CD4-positive, alpha-beta T cell treated with Interleukin-15 for 1 hour (primary cell): Measurements from ENCODE around the gene ITSN2.

Experiments
- DNase-seq: peaks from one replicate; pipeline ENCODE4 v3.0.0-alpha.2; 2020

The ITSN2 gene

GRCh38 chr2:24262421-24262970 lies 97.8 kb downstream of the ITSN2 start:
- DNase-seq, result no peak

GRCh38 chr2:24261441-24261840 lies 98.9 kb downstream of the ITSN2 start:
- no peak for DNase-seq

- DNase-seq, result no peak
Observed at GRCh38 chr2:24259316-24259715, 101.0 kb downstream of the ITSN2 start.

GRCh38 chr2:24258718-24259117 lies 101.6 kb downstream of the ITSN2 start:
- no peak for DNase-seq

GRCh38 chr2:24253303-24253919 lies 106.9 kb downstream of the ITSN2 start:
- no peak for DNase-seq

GRCh38 chr2:24247592-24247991 lies 112.7 kb downstream of the ITSN2 start:
- no peak for DNase-seq

- DNase-seq, result no peak
Observed at GRCh38 chr2:24247164-24247563, 113.2 kb downstream of the ITSN2 start.

- no peak for DNase-seq
Observed at GRCh38 chr2:24245986-24246776, 114.2 kb downstream of the ITSN2 start.

- DNase-seq, result no peak
Observed at GRCh38 chr2:24241528-24241927, 118.8 kb downstream of the ITSN2 start.

- DNase-seq, result no peak
Observed at GRCh38 chr2:24239553-24239952, 120.8 kb downstream of the ITSN2 start.

GRCh38 chr2:24238158-24238557 lies 122.2 kb downstream of the ITSN2 start:
- no peak for DNase-seq

GRCh38 chr2:24237313-24237712 lies 123.0 kb downstream of the ITSN2 start:
- DNase-seq, result no peak

- DNase-seq, result no peak
Observed at GRCh38 chr2:24233321-24233720, 127.0 kb downstream of the ITSN2 start.

- no peak for DNase-seq
Observed at GRCh38 chr2:24231461-24231881, 128.9 kb downstream of the ITSN2 start.

GRCh38 chr2:24228470-24228869 lies 131.9 kb downstream of the ITSN2 start:
- no peak for DNase-seq

GRCh38 chr2:24225499-24226242 lies 134.7 kb downstream of the ITSN2 start:
- DNase-seq, result no peak

- DNase-seq, result no peak
Observed at GRCh38 chr2:24222946-24223345, 137.4 kb downstream of the ITSN2 start.

GRCh38 chr2:24221343-24222050 lies 138.8 kb downstream of the ITSN2 start:
- DNase-seq, result no peak

GRCh38 chr2:24220554-24221291 lies 139.6 kb downstream of the ITSN2 start:
- no peak for DNase-seq

- DNase-seq, result no peak
Observed at GRCh38 chr2:24214880-24215279, 145.5 kb downstream of the ITSN2 start.

GRCh38 chr2:24211408-24211807 lies 148.9 kb downstream of the ITSN2 start:
- no peak for DNase-seq

GRCh38 chr2:24210723-24211122 lies 149.6 kb downstream of the ITSN2 start:
- DNase-seq, result no peak
